Body of pancreas (tissue), 4 donors: ENCODE results near the gene USP34.

ENCODE experiments used
- POLR2A ChIP-seq, 3 donors: fragments of 450-650 bp; IDR thresholded peaks; one replicate each; pipeline ENCODE4 v1.6.1; 2016; ENCODE audit warnings: antibody characterized with exemption in 3 of 3, mild to moderate bottlenecking in 2 of 3
- TF ChIP-seq, protein P1 (sequence below), 7 experiments: fragments of 450-650 bp in 4 of 7; fragments of 200-600 bp in 3 of 7; sonication (generic) in 3 of 7; IDR thresholded peaks; one replicate each; pipeline ENCODE4 v1.5.1; 2016 to 2019; ENCODE audit warnings: antibody characterized with exemption in 7 of 7

DNA sequence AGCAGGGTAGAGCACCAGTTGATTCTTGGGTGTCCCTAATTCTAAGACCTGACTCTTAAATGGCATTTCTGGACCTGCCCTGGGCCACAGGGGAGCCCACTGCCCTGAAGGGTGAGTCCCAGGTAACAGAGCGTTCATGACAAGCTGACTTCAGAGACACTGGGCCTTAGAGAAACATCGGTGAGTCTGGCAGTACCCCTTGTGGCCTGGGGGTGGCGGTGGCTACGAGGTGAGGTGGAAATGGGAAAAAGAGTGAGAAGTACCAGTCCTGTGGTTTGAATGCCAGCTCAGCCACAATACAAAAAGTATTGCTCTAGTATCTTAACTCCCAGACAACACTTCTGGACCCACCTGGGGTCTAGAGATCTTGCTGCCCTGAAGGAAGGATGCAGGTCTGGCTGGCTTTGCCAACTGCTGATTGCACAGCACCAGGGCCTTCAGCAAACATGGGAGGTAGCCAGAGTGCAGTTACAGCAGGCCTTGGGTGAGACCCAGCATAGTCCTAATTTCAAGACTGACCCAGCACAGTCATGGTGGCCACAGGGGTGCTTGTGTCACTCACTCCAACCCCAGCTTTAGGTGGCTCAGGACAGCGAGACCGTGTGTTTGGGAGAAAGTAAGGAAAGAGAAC lies 44.5 kb downstream of the USP34 start:
- TF ChIP-seq, protein P1, sequence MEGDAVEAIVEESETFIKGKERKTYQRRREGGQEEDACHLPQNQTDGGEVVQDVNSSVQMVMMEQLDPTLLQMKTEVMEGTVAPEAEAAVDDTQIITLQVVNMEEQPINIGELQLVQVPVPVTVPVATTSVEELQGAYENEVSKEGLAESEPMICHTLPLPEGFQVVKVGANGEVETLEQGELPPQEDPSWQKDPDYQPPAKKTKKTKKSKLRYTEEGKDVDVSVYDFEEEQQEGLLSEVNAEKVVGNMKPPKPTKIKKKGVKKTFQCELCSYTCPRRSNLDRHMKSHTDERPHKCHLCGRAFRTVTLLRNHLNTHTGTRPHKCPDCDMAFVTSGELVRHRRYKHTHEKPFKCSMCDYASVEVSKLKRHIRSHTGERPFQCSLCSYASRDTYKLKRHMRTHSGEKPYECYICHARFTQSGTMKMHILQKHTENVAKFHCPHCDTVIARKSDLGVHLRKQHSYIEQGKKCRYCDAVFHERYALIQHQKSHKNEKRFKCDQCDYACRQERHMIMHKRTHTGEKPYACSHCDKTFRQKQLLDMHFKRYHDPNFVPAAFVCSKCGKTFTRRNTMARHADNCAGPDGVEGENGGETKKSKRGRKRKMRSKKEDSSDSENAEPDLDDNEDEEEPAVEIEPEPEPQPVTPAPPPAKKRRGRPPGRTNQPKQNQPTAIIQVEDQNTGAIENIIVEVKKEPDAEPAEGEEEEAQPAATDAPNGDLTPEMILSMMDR (IDR thresholded peaks at IDR 0.05) = peak; percentile 43 to 71 (median 58)
- no peak for TF ChIP-seq POLR2A (IDR thresholded peaks at IDR 0.05)
